ENCODE results near the gene RIIAD1. TPM values are rescaled to one million over a fixed set of nuclear protein-coding genes. Genes with fewer than 3 reads are reported as not detected.
A peak's percentile ranks its signal among the peaks of the same experiment; 100 is the strongest.
"Not testable (repeated sequence)": the region's sequence is repeated elsewhere in the genome, so short reads cannot be mapped to it uniquely, and the experiment has no call there.

The RIIAD1 gene
- total and polyA plus RNA-seq, 2 experiments from 2014 or later = not detected

GRCh38 chr1:151680826-151681225 is 40.5 kb upstream of the RIIAD1 start:
- Histone ChIP-seq H3K27me3 (no peaks in the 10 kb centered on the region), H3K4me1 (ENCODE audit: insufficient read depth) (no peaks in the 10 kb centered on the region), H3K27ac (peak overlapping the region; percentile 9), H4K20me1 (ENCODE audit: insufficient read depth, poor library complexity, severe bottlenecking) (no peaks in the 10 kb centered on the region), H2AFZ (no peak overlapping the region), H3K79me2 (peaks cover 4% of the 10 kb centered on the region), H3K9me3 (ENCODE audit: low read depth) (no peaks in the 10 kb centered on the region), H3K36me3 (replicated peaks; ENCODE audit: insufficient read depth, low read depth) (no peaks in the 10 kb centered on the region), H3K4me2 (no peak overlapping the region), H3K4me3 (no peak overlapping the region), H3K9me2 (replicated peaks; ENCODE audit: insufficient read depth) (no peaks in the 10 kb centered on the region)
- TF ChIP-seq EZH2phosphoT487 (IDR thresholded peaks at IDR 0.05; ENCODE audit: low read depth, severe bottlenecking, unreplicated experiment) = no peak
- no peak for TF ChIP-seq CTCF (IDR thresholded peaks at IDR 0.05; ENCODE audit: poor library complexity)
- TF ChIP-seq EZH2 (IDR thresholded peaks at IDR 0.05; ENCODE audit: borderline replicate concordance) = no peak
- DNase-seq (ENCODE audit: low spot score) = no peak
- 77% methylated on average over 3 of the region's 3 CpGs for WGBS (ENCODE audit: low lambda C conversion rate, missing lambda C conversion rate)

GRCh38 chr1:151681923-151682322 is 39.4 kb upstream of the RIIAD1 start:
- Histone ChIP-seq H3K27me3 (no peaks in the 10 kb centered on the region), H3K4me1 (ENCODE audit: insufficient read depth) (no peaks in the 10 kb centered on the region), H3K4me3 (no peak overlapping the region), H3K36me3 (replicated peaks; ENCODE audit: insufficient read depth, low read depth) (no peaks in the 10 kb centered on the region), H2AFZ (no peak overlapping the region), H3K9me3 (ENCODE audit: low read depth) (no peaks in the 10 kb centered on the region), H3K79me2 (no peaks in the 10 kb centered on the region), H4K20me1 (ENCODE audit: insufficient read depth, poor library complexity, severe bottlenecking) (no peaks in the 10 kb centered on the region), H3K27ac (no peak overlapping the region), H3K9me2 (replicated peaks; ENCODE audit: insufficient read depth) (no peaks in the 10 kb centered on the region), H3K4me2 (no peak overlapping the region)
- no peak for DNase-seq (ENCODE audit: low spot score)
- WGBS (ENCODE audit: low lambda C conversion rate, missing lambda C conversion rate) = 76% methylated on average over 2 of the region's 2 CpGs
- no peak for TF ChIP-seq EZH2 (IDR thresholded peaks at IDR 0.05; ENCODE audit: borderline replicate concordance)
- TF ChIP-seq CTCF (IDR thresholded peaks at IDR 0.05; ENCODE audit: poor library complexity) = no peak
- TF ChIP-seq EZH2phosphoT487 (IDR thresholded peaks at IDR 0.05; ENCODE audit: low read depth, severe bottlenecking, unreplicated experiment) = no peak

- H3K9me2 ChIP-seq (replicated peaks; ENCODE audit: insufficient read depth); H3K9me3 ChIP-seq (ENCODE audit: low read depth); H3K4me2 ChIP-seq; H3K4me3 ChIP-seq; H3K36me3 ChIP-seq (replicated peaks; ENCODE audit: insufficient read depth, low read depth); H3K27me3 ChIP-seq; H4K20me1 ChIP-seq (ENCODE audit: insufficient read depth, poor library complexity, severe bottlenecking); DNase-seq (ENCODE audit: low spot score); H3K79me2 ChIP-seq; H3K27ac ChIP-seq; H2AFZ ChIP-seq; H3K4me1 ChIP-seq (ENCODE audit: insufficient read depth): not testable (repeated sequence)
- WGBS (ENCODE audit: low lambda C conversion rate, missing lambda C conversion rate) = 93% methylated on average over 7 of the region's 7 CpGs
Observed at GRCh38 chr1:151682901-151683300, 38.4 kb upstream of the RIIAD1 start.

- H3K27me3 ChIP-seq = no peaks in the 10 kb centered on the region
Observed at GRCh38 chr1:151684128-151684527, 37.2 kb upstream of the RIIAD1 start.

More at GRCh38 chr1:151684128-151684527, 37.2 kb upstream of the RIIAD1 start:
- no peak overlapping the region for H2AFZ ChIP-seq
- H3K9me3 ChIP-seq (ENCODE audit: low read depth) = no peaks in the 10 kb centered on the region
- H3K27ac ChIP-seq = no peak overlapping the region
- no peak overlapping the region for H3K4me2 ChIP-seq
- no peaks in the 10 kb centered on the region for H4K20me1 ChIP-seq (ENCODE audit: insufficient read depth, poor library complexity, severe bottlenecking)
- H3K9me2 ChIP-seq (replicated peaks; ENCODE audit: insufficient read depth) = no peaks in the 10 kb centered on the region
- no peaks in the 10 kb centered on the region for H3K79me2 ChIP-seq
- H3K4me1 ChIP-seq (ENCODE audit: insufficient read depth) = no peaks in the 10 kb centered on the region
- H3K4me3 ChIP-seq = no peak overlapping the region
- 93% methylated on average over 2 of the region's 2 CpGs for WGBS (ENCODE audit: low lambda C conversion rate, missing lambda C conversion rate)
- TF ChIP-seq EZH2phosphoT487 (IDR thresholded peaks at IDR 0.05; ENCODE audit: low read depth, severe bottlenecking, unreplicated experiment) (no peak), CTCF (IDR thresholded peaks at IDR 0.05; ENCODE audit: poor library complexity) (no peak), EZH2 (IDR thresholded peaks at IDR 0.05; ENCODE audit: borderline replicate concordance) (no peak)
- no peak for DNase-seq (ENCODE audit: low spot score)
- H3K36me3 ChIP-seq (replicated peaks; ENCODE audit: insufficient read depth, low read depth) = no peaks in the 10 kb centered on the region
